GM18951 (cell line): ENCODE results near the gene CCDC92B.
A peak's percentile ranks its signal among the peaks of the same experiment; 100 is the strongest.
"Not testable (repeated sequence)": the region's sequence is repeated elsewhere in the genome, so short reads cannot be mapped to it uniquely, and the experiment has no call there.

Experiments used
- POLR2A ChIP-seq: IDR thresholded peaks from 4 replicates; pipeline ENCODE4 v1.6.1; 2011; ENCODE audit warnings: mild to moderate bottlenecking; ENCODE audit not compliant: insufficient read length, insufficient read depth; ENCODE audit errors: extremely low read depth
- in situ Hi-C: fragments of 300-500 bp; cut with MboI; formaldehyde crosslinking; loops from one replicate; pipeline ENCODE4 v1.12.0; 2022; ENCODE audit warnings: low sequenced_read_pairs, mixed read lengths, inconsistent platforms; ENCODE audit not compliant: unreplicated experiment

CCDC92B gene

GRCh38 chr17:2689411-2690164 lies 59.9 kb downstream of the CCDC92B start:
- in situ Hi-C loops = no loop called here
- no peak for TF ChIP-seq POLR2A

GRCh38 chr17:2688351-2689342 lies 60.8 kb downstream of the CCDC92B start:
- TF ChIP-seq POLR2A = peak; percentile 46
- in situ Hi-C loops = no loop called here

- in situ Hi-C loops = no loop called here
- no peak for TF ChIP-seq POLR2A
Measured at GRCh38 chr17:2687074-2687418, 62.4 kb downstream of the CCDC92B start.

- no peak for TF ChIP-seq POLR2A
- in situ Hi-C loops = no loop called here
Measured at GRCh38 chr17:2685696-2686095, 63.8 kb downstream of the CCDC92B start.

GRCh38 chr17:2684549-2684948 lies 64.9 kb downstream of the CCDC92B start:
- in situ Hi-C loops = no loop called here
- TF ChIP-seq POLR2A = no peak

GRCh38 chr17:2683912-2684311 lies 65.5 kb downstream of the CCDC92B start:
- TF ChIP-seq POLR2A = no peak
- in situ Hi-C loops = no loop called here

GRCh38 chr17:2682176-2682938 lies 67.1 kb downstream of the CCDC92B start:
- in situ Hi-C loops = no loop called here
- no peak for TF ChIP-seq POLR2A

- in situ Hi-C loops = no loop called here
- no peak for TF ChIP-seq POLR2A
Measured at GRCh38 chr17:2681650-2682049, 67.8 kb downstream of the CCDC92B start.

GRCh38 chr17:2680961-2681360 lies 68.5 kb downstream of the CCDC92B start:
- in situ Hi-C loops = no loop called here
- TF ChIP-seq POLR2A = no peak

- in situ Hi-C loops = not testable (repeated sequence)
Measured at GRCh38 chr17:2679247-2679646, 70.2 kb downstream of the CCDC92B start.
